ENCODE data around the gene RNF181. TPM values are rescaled to one million over a fixed set of nuclear protein-coding genes. Genes with fewer than 3 reads are reported as not detected.

RNF181 gene
- 165 and 176 TPM in 2 replicates for total RNA-seq

GRCh38 chr2:85595301-85596025, at the start of gene RNF181:
Gene RNF181 (plus strand): TSS chr2:85595745. CDS start chr2:85595764, 19 bp downstream.

DNA sequence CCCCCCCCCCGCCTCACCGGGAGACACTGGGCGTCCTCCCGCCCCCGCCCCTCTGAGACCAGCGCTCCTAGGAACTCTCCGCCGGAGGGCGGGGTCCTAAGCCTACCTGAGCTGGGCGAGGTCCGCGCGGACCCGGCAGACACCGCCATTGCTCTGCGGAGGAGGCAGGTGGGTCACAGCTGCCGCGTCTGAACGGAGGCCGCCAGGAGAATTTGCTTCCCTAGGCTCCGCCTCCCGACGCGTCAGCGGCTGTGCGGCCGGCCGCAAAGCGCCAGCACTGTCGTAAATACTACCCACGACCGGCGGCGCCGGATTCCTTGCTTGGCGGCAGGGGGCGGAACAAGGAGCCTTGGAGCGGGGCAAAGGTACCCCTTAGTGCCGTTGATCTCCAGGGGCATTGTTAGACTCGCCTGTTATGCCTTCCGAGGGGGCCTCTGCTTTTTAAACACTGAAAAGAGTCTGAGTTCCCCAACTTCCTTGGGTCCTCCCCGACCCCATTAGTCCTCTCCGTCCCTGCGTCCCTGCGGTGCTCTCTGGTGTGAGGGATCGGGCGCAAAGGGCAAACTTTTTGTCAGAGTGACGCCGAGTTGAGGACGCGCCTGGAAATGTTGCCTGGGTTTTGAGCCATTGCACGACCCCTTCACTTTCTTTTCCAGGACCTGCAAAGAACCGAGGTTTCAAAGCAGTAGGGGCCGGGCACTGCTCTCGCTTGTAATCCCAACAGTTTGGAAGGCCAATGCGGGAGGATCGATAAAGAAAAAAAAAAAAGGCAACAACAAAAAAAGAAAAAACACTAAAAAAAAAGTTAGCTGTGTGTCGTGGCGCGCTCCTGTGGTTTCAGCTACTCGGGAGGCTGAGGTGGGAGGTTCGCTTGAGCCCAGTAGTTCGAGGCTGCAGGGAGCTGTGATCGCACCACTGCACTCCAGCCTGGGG, 34.0 kb upstream of the RNF181 start, which contains the start of gene GGCX:
Gene GGCX, minus strand, starts transcription at position 214 of the 933 bp plus-strand sequence. Its CDS starts 65 bp downstream, at position 149.

DNA sequence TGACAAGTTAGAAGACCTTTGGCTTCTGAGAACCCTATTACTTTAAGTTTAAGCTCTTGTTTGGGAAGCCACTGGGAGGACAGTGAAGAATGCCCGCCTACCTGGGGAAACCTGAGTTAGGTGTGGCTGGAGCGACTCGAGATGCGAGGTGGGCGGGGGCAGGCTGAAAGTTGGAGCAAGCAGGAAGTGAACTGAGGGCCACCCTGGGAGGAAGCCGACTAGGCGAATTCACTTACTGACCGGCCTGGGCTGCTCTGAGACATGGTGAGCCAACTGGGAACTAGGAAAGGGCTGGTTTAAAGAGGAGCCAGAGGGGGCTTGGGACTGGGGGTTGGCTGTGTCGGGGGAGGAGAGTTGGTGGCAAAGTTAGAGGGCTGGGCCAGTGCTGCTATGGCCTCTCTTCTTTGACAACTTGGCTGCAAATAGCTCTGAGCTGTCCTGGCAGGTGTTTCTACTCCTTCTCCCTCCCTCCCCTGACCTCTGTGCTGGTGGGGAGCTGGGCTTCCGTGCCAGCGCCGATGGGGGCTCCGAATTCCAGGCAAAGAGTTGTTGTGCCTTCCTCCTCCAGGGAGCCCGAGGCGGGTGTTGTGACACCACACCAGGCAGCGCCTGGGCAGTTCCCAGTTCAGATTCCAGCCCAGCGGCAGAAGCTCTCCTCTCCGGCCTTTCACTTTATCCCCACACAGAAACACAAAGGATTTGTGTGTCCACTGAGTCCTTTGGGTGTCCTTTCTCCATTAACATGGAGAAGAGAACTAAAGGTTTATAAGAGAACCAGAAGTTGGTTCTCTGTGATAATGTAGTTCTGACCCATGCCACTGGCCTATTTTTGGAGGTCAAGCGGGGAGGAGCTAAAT, 17.9 kb upstream of the RNF181 start, which contains the start of gene VAMP8:
Gene VAMP8, plus strand, starts transcription at position 201 of the 857 bp plus-strand sequence. Its CDS starts 61 bp downstream, at position 262.

DNA sequence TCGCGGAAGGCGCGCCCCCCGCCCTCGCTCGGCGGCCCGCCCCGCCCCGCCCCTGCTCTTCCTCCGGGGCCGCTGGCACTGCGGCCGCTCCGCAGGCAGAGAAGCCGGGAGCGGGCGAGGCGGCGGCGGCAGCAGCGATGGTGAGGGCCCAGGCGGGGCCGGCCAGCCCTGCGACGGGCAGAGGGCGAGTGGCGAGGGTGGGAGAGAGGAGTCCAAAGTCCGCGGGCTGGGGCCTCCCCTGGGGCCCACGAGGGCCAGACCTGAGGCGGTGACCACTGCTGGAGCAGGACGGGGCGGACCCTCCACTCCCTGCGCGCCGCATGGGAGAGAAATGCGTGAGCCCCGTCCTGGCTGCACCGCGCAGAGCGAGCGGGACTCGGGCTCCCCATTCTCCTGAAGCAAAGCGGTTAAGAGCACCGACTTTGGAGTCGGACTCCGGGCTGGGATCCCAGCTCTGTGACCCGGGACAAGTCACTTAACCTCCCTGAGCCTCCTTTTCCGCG, 11.1 kb upstream of the RNF181 start, which contains the start of gene VAMP5:
Gene VAMP5, plus strand, starts transcription at position 78 of the 503 bp plus-strand sequence. Its CDS starts 60 bp downstream, at position 138.

GRCh38 chr2:85602476-85603234, 7.1 kb downstream of the RNF181 start, which contains the start of gene TMEM150A:
Gene TMEM150A (minus strand): TSS chr2:85602698. CDS start chr2:85601948, 750 bp downstream.

GRCh38 chr2:85611705-85612587, 16.4 kb downstream of the RNF181 start, which contains the start of gene C2orf68:
Gene C2orf68 (minus strand): TSS chr2:85612066. CDS start chr2:85611984, 82 bp downstream.

Small RNA genes within 50 kb of the gene (small RNA-seq; reads per million reads assigned to genes)
- gene RN7SL126P = not detected

Other genes starting within 250 kb of the RNF181 start
- gene RETSAT, start 241.2 kb upstream of the RNF181 start, total RNA-seq = 45.7 and 52.0 TPM in 2 replicates
- 11.6 and 15.0 TPM in 2 replicates for gene ELMOD3, start 241.0 kb upstream of the RNF181 start, total RNA-seq
- gene CAPG, start 185.4 kb upstream of the RNF181 start, total RNA-seq = 26.0 and 36.8 TPM in 2 replicates
- gene SH2D6, start 177.0 kb upstream of the RNF181 start, total RNA-seq = 0.53 TPM in 1 of 2 replicates, not detected in the other
- gene MAT2A, start 56.6 kb upstream of the RNF181 start, total RNA-seq = 201 and 210 TPM in 2 replicates
- 41.6 and 42.8 TPM in 2 replicates for gene GGCX, start 34.3 kb upstream of the RNF181 start, total RNA-seq
- 15.8 and 28.9 TPM in 2 replicates for gene VAMP8, start 18.2 kb upstream of the RNF181 start, total RNA-seq
- 47.5 and 56.0 TPM in 2 replicates for gene VAMP5, start 11.3 kb upstream of the RNF181 start, total RNA-seq
- 7.5 and 8.6 TPM in 2 replicates for gene TMEM150A, start 7.0 kb downstream of the RNF181 start, total RNA-seq
- gene C2orf68, start 16.3 kb downstream of the RNF181 start, total RNA-seq = 15.3 and 16.9 TPM in 2 replicates
- 74.8 and 75.9 TPM in 2 replicates for gene USP39, start 20.4 kb downstream of the RNF181 start, total RNA-seq
- not detected in 2 replicates for gene SFTPB, start 72.5 kb downstream of the RNF181 start, total RNA-seq
- gene GNLY, start 98.6 kb downstream of the RNF181 start, total RNA-seq = not detected in 2 replicates
- gene ATOH8, start 158.2 kb downstream of the RNF181 start, total RNA-seq = 5.4 and 9.8 TPM in 2 replicates

All from thoracic aorta endothelial cell (primary cell).